Measurements from ENCODE around the gene RNF113B.

Gene RNF113B

DNA sequence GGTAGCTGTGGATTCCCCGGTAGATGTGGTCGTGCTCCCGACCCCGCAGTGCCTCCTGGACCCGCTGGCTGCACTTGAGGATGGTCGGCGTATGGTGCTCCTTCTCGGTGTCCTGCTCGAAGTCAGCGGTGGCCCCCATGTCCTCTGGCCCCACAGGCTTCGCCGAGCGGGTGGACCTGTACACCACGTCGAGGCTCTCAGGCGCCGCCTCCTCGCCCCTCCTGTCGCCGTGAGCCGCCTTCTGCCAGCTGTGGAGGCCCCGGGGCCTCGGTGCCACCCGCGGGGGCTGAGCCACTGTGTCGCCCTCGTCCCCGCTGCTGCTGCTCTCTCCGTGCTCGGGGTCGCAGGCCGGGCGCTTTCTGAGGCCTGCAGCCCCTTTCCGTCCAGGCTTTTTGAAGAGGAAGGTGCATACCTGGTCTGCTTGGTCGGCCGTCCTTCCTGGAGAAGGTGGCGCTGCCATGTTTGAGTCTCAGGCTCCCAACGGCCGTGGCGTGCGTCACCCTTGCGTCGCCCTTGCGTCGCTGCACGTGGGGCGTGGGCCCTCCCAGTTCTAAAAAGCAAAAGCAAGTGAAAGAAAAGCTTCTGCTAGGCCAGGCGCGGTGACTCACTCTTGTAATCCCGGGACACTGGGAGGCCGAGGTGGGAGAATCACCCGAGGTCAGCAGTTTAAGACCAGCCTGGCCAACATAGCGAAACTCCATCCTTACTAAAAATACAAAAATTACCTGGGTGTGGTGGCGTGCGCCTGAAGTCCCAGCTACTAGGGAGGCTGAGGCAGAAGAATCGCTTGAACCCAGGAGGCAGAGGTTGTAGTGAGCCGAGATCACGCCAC lies at the start of gene RNF113B:
RNF113B (minus strand) TSS at position 493 of the 832 bp plus-strand sequence; CDS start at position 460, 33 bp downstream.
- no peak for DNase-seq

DNA sequence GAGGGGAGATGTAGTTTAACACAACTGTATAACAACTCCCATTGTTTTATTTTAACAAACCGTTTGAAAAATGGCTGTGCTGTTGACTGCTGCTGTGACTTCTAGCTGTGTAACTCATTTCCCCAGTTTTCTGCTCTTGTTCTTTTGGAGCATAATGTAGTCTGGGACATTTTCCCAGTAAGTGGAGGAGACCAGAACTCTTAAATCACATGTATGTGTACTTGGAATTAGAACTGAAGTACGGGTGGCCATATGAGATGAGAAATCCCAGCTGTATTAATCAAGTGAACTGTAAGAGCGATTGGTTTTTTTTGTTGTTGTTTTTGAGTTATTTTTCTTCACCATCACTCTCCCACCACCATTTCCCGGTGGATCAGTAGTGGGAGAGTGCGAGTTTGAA lies 49.4 kb upstream of the RNF113B start:
- no peak for DNase-seq

DNA sequence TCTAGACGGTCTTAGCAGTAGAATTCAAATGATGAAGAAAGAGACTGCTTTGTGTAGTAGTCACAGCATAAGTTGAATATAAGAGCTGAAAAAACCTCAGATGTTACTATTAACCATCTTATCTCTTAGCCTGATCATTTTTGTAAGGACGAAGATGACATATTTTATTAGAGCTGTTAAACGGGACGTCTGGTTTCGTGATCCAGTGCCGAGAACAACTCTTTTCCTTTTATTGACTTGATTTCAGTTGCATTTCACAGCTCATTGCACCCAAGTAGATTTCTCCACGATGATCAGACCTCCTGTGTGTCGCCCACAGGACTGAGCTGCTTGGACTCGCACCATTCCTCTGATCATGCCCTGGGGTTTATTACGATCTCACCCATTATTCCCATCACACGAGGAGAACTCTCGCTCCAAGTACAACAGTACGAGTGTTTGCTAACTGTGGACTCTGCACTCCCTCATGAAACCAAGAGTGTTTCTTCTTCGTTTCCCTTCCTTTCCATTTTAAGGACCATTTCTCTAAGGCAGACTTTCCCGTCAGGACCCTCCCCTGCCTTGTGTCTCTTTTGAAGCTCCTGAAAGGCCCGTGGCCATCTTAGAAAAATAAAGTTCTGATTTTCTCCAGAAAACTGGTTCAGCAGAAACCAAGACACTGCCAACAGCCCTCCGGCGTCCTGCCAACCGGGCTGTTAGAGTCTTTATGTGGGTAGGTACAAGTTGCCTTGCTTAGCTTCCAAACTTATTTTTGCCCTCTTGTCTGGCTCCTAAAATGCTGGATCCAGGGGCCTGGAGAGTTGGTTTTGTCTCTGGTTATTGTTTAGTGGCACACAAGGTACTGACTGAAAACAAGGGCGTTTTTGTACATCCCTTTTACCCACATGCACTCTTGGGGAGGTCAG lies 48.2 kb upstream of the RNF113B start:
- DNase-seq: no peak

DNA sequence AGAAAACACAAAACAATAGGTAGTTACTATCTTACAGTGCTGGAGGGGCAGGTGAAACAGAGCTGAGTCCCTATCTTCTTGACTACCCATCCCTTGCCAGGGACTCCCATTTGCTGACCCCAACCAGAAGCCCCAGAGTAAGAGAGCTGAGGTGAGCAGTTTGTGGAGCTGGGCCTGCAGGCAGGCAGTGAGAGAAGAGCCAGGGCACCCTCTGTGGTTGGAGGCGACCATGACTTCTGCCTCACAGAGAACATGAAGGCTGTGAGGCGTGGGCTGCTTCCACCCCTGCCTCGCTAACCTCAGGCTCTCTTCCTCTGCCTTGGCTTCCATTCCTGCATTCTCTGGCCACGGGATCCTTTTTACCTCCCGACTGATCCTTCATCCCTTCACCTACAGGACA lies 47.5 kb upstream of the RNF113B start:
- DNase-seq: no peak

DNA sequence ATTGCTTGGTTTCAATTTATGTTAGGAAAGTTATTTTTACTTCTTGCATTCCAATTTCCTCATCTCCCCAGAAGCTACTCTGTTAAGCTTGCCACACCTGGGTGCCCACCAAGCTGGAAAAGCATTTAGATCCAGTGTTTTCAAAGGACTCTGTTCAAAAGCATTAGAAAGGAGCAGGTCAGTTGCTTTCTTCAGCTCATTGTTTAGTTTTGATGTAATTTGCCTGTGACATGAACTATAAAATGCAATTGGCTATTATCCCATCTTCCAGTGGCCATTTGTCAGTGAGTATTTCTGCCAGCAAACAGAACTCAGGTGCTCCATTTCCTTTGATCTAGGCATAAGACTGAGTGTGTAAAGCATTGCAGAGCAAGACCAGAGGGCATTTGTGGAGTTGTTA lies 46.7 kb upstream of the RNF113B start:
- no peak for DNase-seq

DNA sequence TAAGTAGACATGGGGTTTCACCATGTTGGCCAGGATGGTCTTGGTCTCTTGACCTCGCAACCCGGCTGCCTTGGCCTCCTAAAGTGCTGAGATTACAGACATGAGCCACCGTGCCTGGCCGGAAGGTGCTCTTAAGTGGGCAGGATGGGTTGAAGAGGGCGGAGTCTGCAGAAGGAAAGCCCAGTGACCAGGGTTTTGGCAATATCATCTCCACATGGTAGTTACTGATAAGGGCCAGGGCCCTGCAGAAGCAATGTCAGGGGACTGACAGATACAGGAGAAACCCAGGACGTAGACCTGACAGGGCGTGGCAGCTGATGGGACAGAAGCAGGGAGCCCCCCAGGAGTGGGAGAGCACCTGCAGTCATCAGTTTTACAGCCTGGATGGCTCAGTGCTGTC lies 45.7 kb upstream of the RNF113B start:
- no peak for DNase-seq

DNA sequence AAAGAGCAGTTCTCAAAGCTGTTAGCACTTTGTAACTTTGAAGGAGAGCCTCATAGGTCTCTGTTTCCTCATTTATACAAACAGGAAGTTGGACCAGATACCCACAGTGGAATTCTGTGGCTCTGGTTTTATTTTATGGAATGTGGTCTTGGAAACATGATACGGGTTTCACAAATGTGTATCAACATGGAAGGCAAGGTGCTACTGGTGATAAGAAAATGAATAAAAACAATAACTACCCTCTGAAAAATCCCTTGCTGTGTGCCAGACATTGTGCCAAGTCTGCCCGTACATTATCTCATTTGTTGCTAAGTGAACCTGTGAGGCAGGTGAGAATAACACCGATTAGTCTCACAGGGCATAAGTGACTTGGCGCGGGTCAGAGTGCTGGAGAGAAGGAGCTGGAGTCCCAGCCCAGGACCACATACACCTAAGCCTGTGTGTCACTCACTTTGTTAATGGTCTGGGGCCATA lies 45.0 kb upstream of the RNF113B start:
- no peak for DNase-seq

DNA sequence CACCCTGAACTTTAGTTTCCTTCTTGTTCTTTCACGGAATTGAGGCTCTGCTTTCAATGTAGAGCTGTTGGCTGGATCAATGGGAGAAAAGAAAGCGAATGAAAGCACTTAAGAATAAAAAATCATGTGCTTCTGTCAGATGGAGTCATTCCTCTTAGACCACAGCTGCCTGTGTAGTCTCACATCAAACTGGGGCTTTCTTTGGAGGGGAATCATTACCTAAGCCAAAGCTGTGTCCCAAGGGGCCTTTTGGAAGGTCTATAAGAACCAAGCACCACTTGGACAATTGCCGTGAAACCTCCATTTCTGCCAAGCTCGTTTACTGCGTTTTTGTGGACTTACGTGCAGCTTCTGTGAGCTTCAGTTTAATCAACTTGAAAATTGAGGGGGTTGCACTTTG lies 44.2 kb upstream of the RNF113B start:
- DNase-seq: no peak

DNA sequence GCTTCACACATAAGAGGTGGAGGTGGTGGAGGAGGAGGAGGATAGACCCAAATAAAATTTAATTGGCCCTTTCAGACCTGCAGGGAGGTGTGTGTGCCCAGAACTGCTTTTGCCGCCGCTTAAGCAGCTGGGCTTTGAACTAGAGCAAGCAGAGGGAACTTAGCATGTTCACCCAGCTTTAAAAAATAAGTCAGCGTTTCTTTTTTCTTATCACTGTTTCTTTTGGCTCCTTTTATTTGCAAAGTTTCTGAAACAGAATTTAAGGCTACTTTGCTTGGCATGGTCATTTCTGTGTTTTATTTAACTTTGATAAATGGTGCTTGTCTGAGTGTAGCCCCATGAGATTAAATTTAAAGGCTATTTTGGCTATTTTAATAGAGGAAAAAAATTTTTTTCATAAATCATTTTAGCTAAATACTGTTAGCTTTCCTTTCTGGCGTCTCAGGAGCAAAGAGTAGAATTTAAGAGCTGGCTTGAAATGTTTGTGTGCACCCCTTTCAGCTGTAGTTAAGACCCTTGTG lies 43.3 kb upstream of the RNF113B start:
- no peak for DNase-seq

DNA sequence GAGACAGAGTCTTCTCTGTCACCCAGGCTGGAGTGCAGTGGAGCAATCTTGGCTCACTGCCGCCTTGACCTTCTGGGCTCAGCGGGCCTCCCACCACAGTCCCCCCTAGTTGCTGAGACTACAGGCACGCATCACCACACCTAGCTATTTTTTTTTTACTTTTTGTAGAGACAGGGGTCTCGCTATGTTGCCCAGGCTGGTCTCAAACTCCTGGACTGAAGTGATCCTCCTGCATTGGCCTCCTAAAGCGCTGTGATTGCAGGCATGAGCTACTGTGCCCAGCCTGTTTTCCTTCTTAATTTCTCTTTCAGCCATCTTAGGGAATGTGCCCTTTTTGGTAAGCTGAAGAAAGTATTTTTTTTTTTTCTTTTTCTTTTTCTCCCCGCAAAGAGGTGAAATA lies 42.6 kb upstream of the RNF113B start:
- no peak for DNase-seq

DNA sequence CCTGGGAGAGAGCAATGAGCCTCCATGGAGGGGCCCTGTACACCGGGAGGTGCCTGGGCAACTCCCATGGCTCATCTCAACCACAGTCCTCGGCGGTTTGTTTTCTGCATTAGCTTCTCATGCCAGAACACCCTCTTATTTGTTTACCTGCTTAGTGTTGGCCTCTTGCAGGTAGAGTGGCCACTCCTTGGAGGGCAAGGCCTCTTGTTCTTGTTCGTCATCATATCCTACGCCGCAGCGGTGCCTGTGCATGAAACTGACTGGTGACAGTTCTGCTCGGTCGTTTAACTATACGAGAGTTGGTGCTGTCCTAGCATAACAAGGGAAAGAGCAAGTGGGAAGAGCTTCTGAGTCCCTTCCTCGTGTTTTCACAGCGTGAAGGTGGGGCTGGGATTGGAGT lies 40.5 kb upstream of the RNF113B start:
- DNase-seq: no peak

DNA sequence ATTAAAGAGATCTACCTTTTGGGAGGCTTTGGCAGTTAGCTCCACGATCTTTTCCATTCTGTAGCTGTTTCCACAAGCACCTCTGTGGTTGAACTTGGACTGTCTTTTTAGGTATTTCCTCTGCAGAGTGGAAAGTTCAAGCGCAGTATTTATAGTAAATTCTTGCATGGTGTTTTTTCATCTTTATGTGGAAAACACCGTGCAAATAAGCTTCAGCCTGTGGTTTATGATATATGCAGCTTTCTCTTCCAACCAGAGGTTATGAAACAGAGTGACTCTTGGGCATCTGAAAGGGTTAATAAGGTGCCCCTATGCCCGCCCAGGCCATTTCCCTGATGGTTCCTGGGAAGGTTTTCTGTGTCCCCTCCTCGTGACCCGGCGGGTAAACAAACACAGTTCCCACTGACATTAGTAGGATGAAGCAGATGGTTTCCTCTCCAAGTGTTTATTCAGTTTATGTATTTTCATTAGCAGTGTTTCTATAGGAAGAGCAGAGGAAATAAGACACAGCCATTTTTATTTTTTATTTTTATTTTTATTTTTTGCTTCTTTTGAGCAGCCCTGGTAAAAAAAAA lies 39.7 kb upstream of the RNF113B start:
- no peak for DNase-seq

DNA sequence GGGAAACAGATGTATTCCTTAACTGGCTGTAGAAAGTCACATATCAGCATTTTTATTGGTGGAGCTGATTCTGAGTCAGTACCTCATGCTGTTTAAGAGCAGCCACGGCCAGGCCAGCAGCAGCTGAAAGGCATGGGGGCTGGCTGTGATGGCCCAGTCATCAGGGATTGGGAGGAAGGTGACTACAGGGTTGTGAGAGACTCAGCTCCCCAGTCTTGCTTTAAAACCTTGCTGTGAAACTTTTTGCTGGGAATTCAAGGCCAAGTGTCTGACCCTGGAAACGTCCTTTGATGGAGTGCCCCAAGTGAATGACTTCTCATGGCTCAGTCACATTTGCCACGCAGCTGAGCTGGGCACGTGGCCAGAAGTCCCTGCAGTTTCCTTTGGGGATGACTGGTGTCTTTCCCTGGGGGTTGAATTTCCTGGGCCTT lies 39.1 kb upstream of the RNF113B start:
- no peak for DNase-seq

DNA sequence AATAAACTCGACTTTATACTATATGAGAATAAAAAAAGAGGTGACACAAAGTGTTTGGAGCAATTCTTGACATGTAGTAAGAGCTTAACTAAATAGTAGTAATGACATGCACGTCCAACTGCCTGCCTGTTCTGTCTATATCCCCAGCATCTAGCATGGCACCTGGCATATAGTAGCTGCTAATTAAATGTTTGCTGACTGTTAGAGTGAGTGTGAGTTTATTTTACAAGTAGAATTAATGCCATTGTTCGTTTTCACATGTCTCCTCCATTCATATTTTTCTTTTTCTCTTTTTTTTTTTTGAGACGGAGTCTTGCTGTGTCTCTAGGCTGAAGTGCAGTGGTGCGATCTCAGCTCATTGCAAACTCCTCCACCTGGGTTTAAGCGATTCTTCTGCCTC lies 38.4 kb upstream of the RNF113B start:
- DNase-seq: no peak

DNA sequence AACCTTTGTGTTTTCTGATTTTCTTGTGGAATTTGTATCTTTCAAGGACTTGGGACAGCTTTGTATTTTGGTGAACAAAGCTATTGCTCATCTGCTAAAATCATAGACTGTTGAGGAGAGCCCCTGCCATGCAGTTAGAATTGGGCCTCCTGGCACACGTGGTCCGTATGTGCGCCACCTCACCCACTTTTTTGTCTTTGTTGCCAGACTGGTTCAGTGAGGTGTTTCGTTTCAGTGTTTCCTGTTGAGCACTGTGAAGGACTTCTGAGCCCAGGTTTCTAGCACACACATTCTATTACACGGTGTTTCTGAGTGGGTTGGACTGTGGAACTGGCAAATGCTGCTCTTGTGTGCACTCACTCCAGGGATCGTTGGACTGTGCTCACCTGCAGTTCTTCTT lies 37.6 kb upstream of the RNF113B start:
- DNase-seq: no peak

DNA sequence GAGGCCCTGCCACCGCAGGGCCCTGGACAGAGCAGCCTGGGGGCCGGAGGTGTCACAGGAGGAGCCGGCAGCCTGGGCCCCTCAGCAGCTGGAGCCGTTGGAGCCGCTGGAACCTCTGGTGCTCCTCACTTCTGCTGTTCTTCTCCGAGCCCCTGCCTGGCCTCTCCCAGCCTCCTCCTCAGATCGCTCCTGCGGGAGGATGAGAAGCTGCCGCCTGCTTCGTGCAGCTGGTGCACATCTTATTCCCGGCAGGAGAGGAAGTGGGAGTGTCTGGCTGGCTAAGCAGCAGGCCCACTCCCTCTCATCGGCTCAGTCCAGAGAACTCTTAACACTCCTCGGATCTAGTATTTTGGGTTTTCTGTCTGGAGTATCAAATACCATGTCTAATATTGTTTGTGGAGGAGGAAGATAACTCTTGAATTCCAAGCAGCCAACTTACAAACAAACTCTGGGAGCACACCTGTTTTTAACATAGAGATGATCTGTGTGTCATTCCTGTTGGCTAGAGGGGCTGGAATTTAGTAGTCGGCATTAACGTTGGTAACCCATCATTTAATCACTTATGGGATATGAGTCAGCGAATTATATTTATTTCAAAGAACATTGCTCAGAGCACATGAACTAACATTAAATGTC lies 37.1 kb upstream of the RNF113B start:
- no peak for DNase-seq

DNA sequence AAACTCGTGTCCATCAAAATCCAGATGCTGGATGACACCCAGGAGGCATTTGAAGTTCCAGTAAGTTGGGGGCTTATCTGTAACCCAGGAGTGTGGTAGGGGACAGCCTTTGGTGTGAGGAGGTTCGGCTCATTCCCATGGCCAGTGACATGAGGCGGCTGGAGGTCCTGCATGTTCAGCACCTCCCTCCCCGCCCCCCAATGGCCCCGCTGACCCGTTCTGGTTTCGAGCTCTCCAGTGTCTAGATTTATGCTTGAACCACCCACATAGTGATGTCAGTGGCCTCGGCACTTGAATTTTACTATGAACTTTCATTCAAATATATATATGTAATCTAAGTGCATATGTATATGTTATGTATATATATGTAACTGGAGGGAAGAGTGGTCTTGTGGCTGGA lies 36.3 kb upstream of the RNF113B start:
- DNase-seq: no peak

DNA sequence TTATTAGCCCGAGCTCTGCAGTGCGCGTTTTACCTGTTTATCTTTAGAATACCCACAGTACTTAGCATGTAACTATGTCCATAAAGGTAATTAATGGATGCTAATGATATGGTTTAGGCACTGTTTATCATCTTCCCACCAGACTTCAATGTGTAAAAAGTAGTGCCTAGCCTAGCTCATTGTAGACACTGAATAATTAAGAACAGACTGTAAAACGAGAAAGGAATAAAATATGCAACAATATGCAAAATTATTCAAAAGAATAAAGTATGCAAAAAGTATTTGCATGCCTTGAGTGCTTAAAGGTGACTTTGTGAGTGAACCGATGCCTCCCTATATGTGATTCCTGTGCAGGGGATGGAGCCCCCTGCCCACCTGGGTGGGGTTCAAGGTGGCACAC lies 35.7 kb upstream of the RNF113B start:
- no peak for DNase-seq

DNA sequence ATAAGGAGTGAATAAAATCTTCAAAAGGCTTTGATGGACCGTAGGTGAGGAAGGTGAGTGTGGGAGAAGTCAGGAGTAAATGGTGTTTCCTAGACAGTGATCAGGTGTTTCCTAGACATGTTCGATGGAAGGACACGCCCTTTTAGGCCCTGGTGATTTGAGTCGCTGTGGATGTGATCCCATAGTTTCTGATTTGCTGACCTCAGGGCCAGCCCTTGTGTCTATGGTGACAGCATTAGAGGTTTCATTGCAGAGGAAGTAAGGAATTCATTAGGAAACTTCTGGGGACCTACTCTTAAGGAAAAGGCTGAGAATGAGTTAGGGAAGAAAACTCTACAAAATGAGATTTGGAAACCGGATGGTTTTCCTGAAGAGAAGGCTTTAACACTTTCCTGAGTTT lies 31.5 kb upstream of the RNF113B start:
- no peak for DNase-seq

DNA sequence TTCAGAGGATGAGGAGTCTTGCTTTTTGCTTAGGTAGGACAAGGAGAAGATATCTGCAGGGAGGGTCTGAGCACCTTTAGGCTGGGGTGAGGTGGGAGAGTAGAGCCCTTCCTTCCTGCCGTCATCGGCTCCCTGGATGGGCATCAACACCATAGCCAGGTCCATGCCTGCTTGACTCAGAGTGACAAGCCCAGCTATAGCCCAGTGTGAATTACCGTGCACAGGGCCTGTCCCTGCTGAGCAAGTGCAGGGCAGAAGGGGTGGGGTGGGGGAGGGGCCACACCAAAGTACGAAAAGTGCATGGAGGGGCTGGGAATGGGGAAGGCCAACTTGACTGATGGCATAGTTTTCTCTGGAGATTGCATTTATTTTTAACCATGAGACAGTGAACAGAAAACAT lies 30.3 kb upstream of the RNF113B start:
- DNase-seq: no peak

DNA sequence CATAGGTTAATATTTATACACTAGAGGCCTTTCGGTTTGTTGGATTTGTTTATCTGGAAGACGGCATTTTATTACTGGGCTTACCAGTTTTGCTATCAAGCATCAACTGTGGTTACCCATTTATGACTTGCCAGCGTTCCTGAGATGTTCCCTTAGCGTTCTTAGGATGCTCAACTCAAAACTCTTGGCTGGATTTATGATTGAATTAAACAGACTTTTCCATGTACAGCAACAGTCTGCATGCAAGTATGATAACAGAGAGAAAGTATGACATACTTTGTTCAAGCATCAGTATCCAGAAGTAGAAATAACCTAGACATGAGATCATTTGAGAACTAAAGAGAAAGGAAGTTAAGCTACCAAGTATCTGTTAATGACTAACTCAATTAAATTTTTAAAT lies 29.9 kb upstream of the RNF113B start:
- no peak for DNase-seq

DNA sequence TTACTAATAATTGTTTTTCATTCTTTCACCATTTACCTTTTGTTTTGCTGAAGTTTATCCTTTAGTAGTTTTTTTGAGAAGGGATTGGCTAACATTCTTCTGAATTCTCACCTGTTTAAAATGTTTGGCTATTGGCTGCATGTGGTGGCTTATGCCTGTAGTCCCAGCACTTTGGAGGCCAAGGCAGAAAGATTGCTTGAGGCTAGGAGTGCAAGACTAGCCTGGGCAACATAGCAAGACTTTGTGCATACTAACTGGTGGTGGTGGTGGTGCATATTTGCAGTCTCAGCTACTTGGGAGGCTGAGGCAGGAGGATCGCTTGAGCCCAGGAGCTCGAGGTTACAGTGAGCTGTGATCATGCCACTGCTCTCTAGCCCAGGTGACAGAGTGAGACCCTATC lies 27.5 kb upstream of the RNF113B start:
- no peak for DNase-seq

All from NCI-H774 (cell line).